Heart right ventricle (tissue), 16 donors: Measurements from ENCODE around the gene RPRD1B. TPM values are rescaled to one million over a fixed set of nuclear protein-coding genes. Genes with fewer than 3 reads are reported as not detected.

ENCODE experiments used
- ATAC-seq, 8 donors: fragments of 200-7000 bp; cut with Tn5 transposase; one replicate each; pipeline ENCODE4 v1.9.1; 2020; ENCODE audit warnings: mild to moderate bottlenecking in 8 of 8, moderate library complexity in 8 of 8, moderate number of reproducible peaks in 1 of 8
- DNase-seq, 2 donors: peaks; one replicate each; pipeline ENCODE4 v3.0.0-alpha.2; 2020
- H3K27ac ChIP-seq, 10 donors: fragments of 200-600 bp; sonication (generic) in 2 of 10; one replicate each; pipeline versions ENCODE4 v1.5.0 to v1.8.0; 2020 to 2022; ENCODE audit warnings: mild to moderate bottlenecking in 3 of 10
- H3K27me3 ChIP-seq, 7 donors: fragments of 200-600 bp; one replicate each; pipeline ENCODE4 v1.8.0; 2021 to 2022; ENCODE audit warnings: mild to moderate bottlenecking in 2 of 7
- H3K36me3 ChIP-seq, 9 donors: fragments of 200-600 bp; sonication (generic) in 1 of 9; one replicate each; pipeline versions ENCODE4 v1.5.0 to v1.8.0; 2020 to 2022; ENCODE audit warnings: mild to moderate bottlenecking in 2 of 9
- H3K4me1 ChIP-seq, 9 donors: fragments of 200-600 bp; sonication (generic) in 1 of 9; one replicate each; pipeline versions ENCODE4 v1.5.0 to v1.8.0; 2020 to 2022; ENCODE audit warnings: mild to moderate bottlenecking in 4 of 9
- H3K4me3 ChIP-seq, 10 donors: fragments of 200-600 bp; sonication (generic) in 2 of 10; one replicate each; pipeline versions ENCODE4 v1.5.0 to v1.8.0; 2020 to 2022; ENCODE audit warnings: mild to moderate bottlenecking in 7 of 10, moderate library complexity in 2 of 10
- H3K9me3 ChIP-seq, 11 donors: fragments of 200-600 bp in 10 of 11; sonication (generic) in 2 of 11; one replicate each; pipeline versions ENCODE4 v1.5.0 to v1.8.0; 2013 to 2022; ENCODE audit warnings: mild to moderate bottlenecking in 2 of 11, control low read depth in 1 of 11, moderate library complexity in 1 of 11
- CTCF ChIP-seq, 9 donors: fragments of 200-600 bp; sonication (generic) in 2 of 9; IDR thresholded peaks; one replicate each; pipeline versions ENCODE4 v1.5.0 to v1.8.0; 2021 to 2022; ENCODE audit warnings: antibody characterized with exemption in 9 of 9, mild to moderate bottlenecking in 5 of 9, moderate library complexity in 1 of 9
- WGBS, 2 donors: extraction: QIAGEN DNeasy Blood & Tissue Kit; methylation state at CpG; one replicate each; pipeline ENCODE4 v1.1.7; 2013; ENCODE audit warnings: inconsistent platforms in 1 of 2; 5-methylcytosine and 5-hydroxymethylcytosine counted together
- intact Hi-C, 10 donors: fragments of 100-400 bp; cut with DNase I; formaldehyde crosslinking; loops; one replicate each; pipeline versions ENCODE4 v1.11.1 to v1.14.2; 2022
- polyA plus RNA-seq, 2 donors: library from polyadenylated mRNA; stranded (reverse); fragments of 200-250 nt; gene quantifications; one replicate each; pipeline ENCODE4 v1.2.3, GENCODE V29; 2013
- total RNA-seq, 10 donors: library from RNA; stranded (reverse); fragmentation: NEBNext Ultra II Directional in 3 of 10; extraction: Animal tissue kit (Norgen Biotek cat#: 25700) in 3 of 10; gene quantifications; one replicate each; pipeline versions ENCODE4 v1.2.1 to v1.2.4, GENCODE V29; 2021 to 2023
- donor health status: Arrhythmogenic right ventricular cardiomyopathy.
- donor health status: ischemic (EF 13 %, LVEDD 7.1; RV severe dilation, severe dysfunction).
- donor health status: healthy with polysubstance abuse.
- donor health status: DM: no; HTN: yes; CAD: no.
- donor health status: DM: no; HTN: no; CAD: no.
- donor health status: ischemic (EF 25% LVEDD 6.9; RV normal size, moderate dysfunction).
- donor health status: ischemic (EF 25% LVEDD 5.7; RV mildly dilated, moderate dysfunction).
- donor health status: healthy.
- donor health status: DM: yes; HTN: yes; CAD: no.
- donor health status: Ischemic cardiomyopathy.
- donor health status: ischemic (EF 35%, LVEDD 5.7; RV mildly dilated, moderate dysfunction).
- donor health status: nonischemic (EF 11% LVEDD 7.7; RV severe dilation, severe dysfunction).
- donor health status: DM: yes; HTN: yes; CAD: no.
- donor health status: PGD.
- donor health status: ischemic (EF 29% LVEDD 5.4; RV normal size, mild dysfunction).
- donor health status: nonischemic (EF 23%, LVEDD 6.1; RV moderate dilation, normal function).

The RPRD1B gene
- total and polyA plus RNA-seq, 12 donors: 10.4 to 78.1 (median 47.3) TPM

GRCh38 chr20:38139156-38139912, 105.8 kb downstream of the RPRD1B start:
- Histone ChIP-seq H3K4me3 (no peak overlapping the region), H3K27me3 (no peaks in the 10 kb centered on the region), H3K27ac (peak overlapping the region in 9 of 10 donors; percentile 4 to 92 (median 32)), H3K36me3 (peaks cover 0 to 92% (median 53%) of the 10 kb centered on the region in 9 donors), H3K9me3 (no peaks in the 10 kb centered on the region), H3K4me1 (peaks cover 27 to 80% (median 63%) of the 10 kb centered on the region in 9 donors)
- DNase-seq: no peak
- 92% methylated on average over 25 of the region's 25 CpGs for WGBS, 2 donors
- intact Hi-C loops: no loop called here
- ATAC-seq: no peak
- TF ChIP-seq CTCF (IDR thresholded peaks at IDR 0.05): no peak

GRCh38 chr20:38139977-38140753, 106.6 kb downstream of the RPRD1B start:
- peak in 3 of 8 donors; percentile 27 to 52 (median 41) for ATAC-seq
- TF ChIP-seq CTCF (IDR thresholded peaks at IDR 0.05): no peak
- DNase-seq: no peak
- Histone ChIP-seq H3K36me3 (peaks cover 0 to 96% (median 59%) of the 10 kb centered on the region in 9 donors), H3K4me3 (no peak overlapping the region), H3K9me3 (no peaks in the 10 kb centered on the region), H3K27ac (peak overlapping the region in 9 of 10 donors; percentile 4 to 92 (median 32)), H3K27me3 (no peaks in the 10 kb centered on the region), H3K4me1 (peaks cover 34 to 80% (median 63%) of the 10 kb centered on the region in 9 donors)
- intact Hi-C loops: no loop called here
- WGBS, 2 donors: 41 to 47% methylated on average over 12 of the region's 12 CpGs

- Histone ChIP-seq H3K4me3 (no peak overlapping the region), H3K27ac (peak overlapping the region in 5 of 10 donors; percentile 75 to 92 (median 85)), H3K9me3 (no peaks in the 10 kb centered on the region), H3K36me3 (peaks cover 0 to 98% (median 61%) of the 10 kb centered on the region in 9 donors), H3K4me1 (peaks cover 28 to 73% (median 58%) of the 10 kb centered on the region in 9 donors), H3K27me3 (no peaks in the 10 kb centered on the region)
- intact Hi-C loops: no loop called here
- no peak for ATAC-seq
- no peak for TF ChIP-seq CTCF (IDR thresholded peaks at IDR 0.05)
- no peak for DNase-seq
- 77 to 79% methylated on average over 23 of the region's 23 CpGs for WGBS, 2 donors
These were observed 107.8 kb downstream of the RPRD1B start for GRCh38 chr20:38141204-38141888.

Other genes starting within 250 kb of the RPRD1B start
- gene VSTM2L, start 130.6 kb upstream of the RPRD1B start, total RNA-seq: 10 to 100 TPM in 5 of 10 donors, 1 to 10 TPM in 5; 1.8 to 17.2 (median 8.9) TPM
- 10 to 100 TPM in 1 of 2 donors, 1 to 10 TPM in 1; 6.9 to 14.1 TPM for gene VSTM2L, start 130.6 kb upstream of the RPRD1B start, polyA plus RNA-seq
- gene TTI1, start 290 bp upstream of the RPRD1B start, total RNA-seq: 10 to 100 TPM in 8 of 10 donors, 1 to 10 TPM in 2; 9.1 to 14.8 (median 11.3) TPM
- 10 to 100 TPM in 1 of 2 donors, 1 to 10 TPM in 1; 8.3 to 10.4 TPM for gene TTI1, start 290 bp upstream of the RPRD1B start, polyA plus RNA-seq
- gene TGM2, start 131.5 kb downstream of the RPRD1B start, total RNA-seq: 100 to 1,000 TPM; 279 to 993 (median 472) TPM
- gene TGM2, start 131.5 kb downstream of the RPRD1B start, polyA plus RNA-seq: 100 to 1,000 TPM; 146 to 475 TPM
- 1 to 10 TPM; 2.7 to 7.7 (median 5.2) TPM for gene KIAA1755, start 227.0 kb downstream of the RPRD1B start, total RNA-seq
- 1 to 10 TPM; 2.9 to 6.2 TPM for gene KIAA1755, start 227.0 kb downstream of the RPRD1B start, polyA plus RNA-seq